HCT116 (cell line): ENCODE results near the gene THUMPD2.

Experiments used
- CEBPB ChIP-seq: IDR thresholded peaks from 2 replicates; pipeline ENCODE4 v1.6.1; 2012; ENCODE audit warnings: low read depth
- EZH2phosphoT487 ChIP-seq: fragments of 200-600 bp; IDR thresholded peaks from 2 replicates; pipeline ENCODE4 v1.6.1; 2018; ENCODE audit warnings: antibody characterized with exemption, borderline replicate concordance
- RAD21 ChIP-seq: IDR thresholded peaks from 2 replicates; pipeline ENCODE4 v1.6.1; 2012; ENCODE audit warnings: low read depth, mild to moderate bottlenecking
- SIN3A ChIP-seq: IDR thresholded peaks from 2 replicates; pipeline ENCODE4 v1.6.1; 2012; ENCODE audit warnings: low read depth
- ZNF274 ChIP-seq: fragments of 200-500 bp; sonication (Bioruptor generic); IDR thresholded peaks from 2 replicates; pipeline ENCODE4 v1.6.1; 2014; ENCODE audit warnings: mild to moderate bottlenecking, low read depth, low read length, inconsistent platforms
- TF ChIP-seq, protein P1 (sequence below), 3 experiments: fragments of 200-600 bp in 1 of 3; sonication (generic) in 1 of 3; IDR thresholded peaks in 2 of 3; conservative IDR thresholded peaks in 1 of 3; 2 replicates each; pipeline ENCODE4 v1.5.1; 2012 to 2017; ENCODE audit warnings: low read depth in 2 of 3, low read length in 2 of 3, antibody characterized with exemption in 1 of 3, borderline replicate concordance in 1 of 3, control low read depth in 1 of 3, mild to moderate bottlenecking in 1 of 3, mixed read lengths in 1 of 3, mixed run types in 1 of 3, moderate library complexity in 1 of 3; ENCODE audit not compliant: insufficient read depth in 1 of 3

DNA sequence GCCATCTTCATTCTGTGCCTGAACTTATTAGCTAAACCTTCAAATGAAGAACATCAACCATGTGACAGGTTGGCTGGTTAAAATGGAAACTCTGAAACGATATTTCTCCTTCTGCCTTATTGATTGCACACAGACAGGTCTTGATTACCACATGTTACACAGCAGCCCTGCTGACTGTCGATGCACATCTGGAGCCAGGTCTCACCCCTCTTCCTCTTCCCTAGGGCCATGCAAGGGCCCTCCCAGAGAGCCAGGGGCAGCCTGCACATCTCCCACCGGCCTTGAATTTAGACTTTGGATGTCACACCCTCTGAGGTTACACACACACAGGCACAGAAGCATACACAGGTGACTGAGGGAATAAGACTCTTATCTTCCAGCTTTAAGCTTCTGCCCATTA is 68.3 kb downstream of the THUMPD2 start:
- no peak for TF ChIP-seq EZH2phosphoT487
- TF ChIP-seq RAD21 = no peak
- TF ChIP-seq CEBPB = no peak
- no peak for TF ChIP-seq SIN3A
- TF ChIP-seq, protein P1, sequence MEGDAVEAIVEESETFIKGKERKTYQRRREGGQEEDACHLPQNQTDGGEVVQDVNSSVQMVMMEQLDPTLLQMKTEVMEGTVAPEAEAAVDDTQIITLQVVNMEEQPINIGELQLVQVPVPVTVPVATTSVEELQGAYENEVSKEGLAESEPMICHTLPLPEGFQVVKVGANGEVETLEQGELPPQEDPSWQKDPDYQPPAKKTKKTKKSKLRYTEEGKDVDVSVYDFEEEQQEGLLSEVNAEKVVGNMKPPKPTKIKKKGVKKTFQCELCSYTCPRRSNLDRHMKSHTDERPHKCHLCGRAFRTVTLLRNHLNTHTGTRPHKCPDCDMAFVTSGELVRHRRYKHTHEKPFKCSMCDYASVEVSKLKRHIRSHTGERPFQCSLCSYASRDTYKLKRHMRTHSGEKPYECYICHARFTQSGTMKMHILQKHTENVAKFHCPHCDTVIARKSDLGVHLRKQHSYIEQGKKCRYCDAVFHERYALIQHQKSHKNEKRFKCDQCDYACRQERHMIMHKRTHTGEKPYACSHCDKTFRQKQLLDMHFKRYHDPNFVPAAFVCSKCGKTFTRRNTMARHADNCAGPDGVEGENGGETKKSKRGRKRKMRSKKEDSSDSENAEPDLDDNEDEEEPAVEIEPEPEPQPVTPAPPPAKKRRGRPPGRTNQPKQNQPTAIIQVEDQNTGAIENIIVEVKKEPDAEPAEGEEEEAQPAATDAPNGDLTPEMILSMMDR (IDR thresholded peaks at IDR 0.05 in 2 of 3, conservative IDR thresholded peaks at IDR 0.05 in 1 of 3; ENCODE audit: borderline replicate concordance in 1 of 3, insufficient read depth in 1 of 3, low read depth in 2 of 3, low read length in 2 of 3) = no peak
- no peak for TF ChIP-seq ZNF274
